Measurements from ENCODE around the gene ARMC7.

ARMC7 gene

GRCh38 chr17:75077072-75077495 is 32.7 kb upstream of the ARMC7 start:
- WGBS (ENCODE audit: insufficient coverage), result 26% methylated on average over 25 of the region's 30 CpGs
- CTCF ChIA-PET, result interaction anchor here (0.9 to 9.2 kb wide), 9 partner anchors 8 to 93 kb away, joined by 3 to 107 read pairs (median 6); partner anchors contain the start of genes NT5C and SLC16A5
- POLR2A ChIA-PET, result interaction anchor here (1.0 to 1.7 kb wide), 2 partner anchors 11 to 21 kb away, joined by 3 to 7 read pairs; partner anchors contain the start of gene SLC16A5

GRCh38 chr17:75077496-75078283 is 32.1 kb upstream of the ARMC7 start:
- ChIA-PET CTCF (interaction anchor here (0.9 to 9.2 kb wide), 18 partner anchors 8 to 151 kb away, joined by 3 to 107 read pairs (median 4); partner anchors contain the start of genes NT5C and SLC16A5), POLR2A (interaction anchor here (1.7 kb wide), 1 partner anchor 10 kb away, joined by 7 read pairs; the partner anchor contains the start of gene SLC16A5)
- Histone ChIP-seq H3K27me3 (replicated peaks in 2 of 5; ENCODE audit: control insufficient read depth in 4 of 5, insufficient read depth in 5 of 5, low read length in 4 of 5) (no peaks in the 10 kb centered on the region), H3K4me1 (ENCODE audit: control extremely low read depth in 1 of 4, control insufficient read depth in 4 of 4, insufficient read depth in 4 of 4, low read length in 3 of 4) (peaks cover 0 to 20% (median 9%) of the 10 kb centered on the region in 4 experiments), H3K9me3 (ENCODE audit: control extremely low read depth in 1 of 5, control insufficient read depth in 4 of 5, insufficient read depth in 2 of 5, low read depth in 1 of 5, low read length in 4 of 5) (no peaks in the 10 kb centered on the region), H3K27ac (ENCODE audit: insufficient read depth in 1 of 2, low read depth in 1 of 2, low read length in 2 of 2, poor library complexity in 1 of 2, severe bottlenecking in 2 of 2) (no peak overlapping the region), H3K4me3 (ENCODE audit: control insufficient read depth in 1 of 7, extremely low read depth in 1 of 7, insufficient read depth in 4 of 7, low read depth in 2 of 7, low read length in 6 of 7) (peak overlapping the region in 6 of 7 experiments; percentile 19 to 75 (median 59)), H3K36me3 (ENCODE audit: control insufficient read depth in 4 of 4, insufficient read depth in 4 of 4, low read length in 3 of 4) (no peaks in the 10 kb centered on the region)
- WGBS (ENCODE audit: insufficient coverage), result 7% methylated on average over 44 of the region's 53 CpGs
- DNase-seq, result peak; percentile 47 to 82 (median 72)

More at GRCh38 chr17:75077072-75077495, 32.7 kb upstream of the ARMC7 start:
- H3K36me3 ChIP-seq (ENCODE audit: control insufficient read depth in 4 of 4, insufficient read depth in 4 of 4, low read length in 3 of 4), result no peaks in the 10 kb centered on the region
- H3K27ac ChIP-seq (ENCODE audit: insufficient read depth in 1 of 2, low read depth in 1 of 2, low read length in 2 of 2, poor library complexity in 1 of 2, severe bottlenecking in 2 of 2), result no peak overlapping the region
- DNase-seq, result no peak
- peaks cover 0 to 20% (median 9%) of the 10 kb centered on the region in 4 experiments for H3K4me1 ChIP-seq (ENCODE audit: control extremely low read depth in 1 of 4, control insufficient read depth in 4 of 4, insufficient read depth in 4 of 4, low read length in 3 of 4)
- no peaks in the 10 kb centered on the region for H3K9me3 ChIP-seq (ENCODE audit: control extremely low read depth in 1 of 5, control insufficient read depth in 4 of 5, insufficient read depth in 2 of 5, low read depth in 1 of 5, low read length in 4 of 5)
- H3K27me3 ChIP-seq (replicated peaks in 2 of 5; ENCODE audit: control insufficient read depth in 4 of 5, insufficient read depth in 5 of 5, low read length in 4 of 5), result no peaks in the 10 kb centered on the region
- H3K4me3 ChIP-seq (ENCODE audit: control insufficient read depth in 1 of 7, extremely low read depth in 1 of 7, insufficient read depth in 4 of 7, low read depth in 2 of 7, low read length in 6 of 7), result peak overlapping the region in 5 of 7 experiments; percentile 19 to 75 (median 67)

- Histone ChIP-seq H3K27me3 (replicated peaks in 2 of 5; ENCODE audit: control insufficient read depth in 4 of 5, insufficient read depth in 5 of 5, low read length in 4 of 5) (no peaks in the 10 kb centered on the region), H3K4me3 (ENCODE audit: control insufficient read depth in 1 of 7, extremely low read depth in 1 of 7, insufficient read depth in 4 of 7, low read depth in 2 of 7, low read length in 6 of 7) (no peak overlapping the region), H3K4me1 (ENCODE audit: control extremely low read depth in 1 of 4, control insufficient read depth in 4 of 4, insufficient read depth in 4 of 4, low read length in 3 of 4) (peaks cover 0 to 20% (median 9%) of the 10 kb centered on the region in 4 experiments), H3K36me3 (ENCODE audit: control insufficient read depth in 4 of 4, insufficient read depth in 4 of 4, low read length in 3 of 4) (no peaks in the 10 kb centered on the region), H3K27ac (ENCODE audit: insufficient read depth in 1 of 2, low read depth in 1 of 2, low read length in 2 of 2, poor library complexity in 1 of 2, severe bottlenecking in 2 of 2) (no peak overlapping the region), H3K9me3 (ENCODE audit: control extremely low read depth in 1 of 5, control insufficient read depth in 4 of 5, insufficient read depth in 2 of 5, low read depth in 1 of 5, low read length in 4 of 5) (no peaks in the 10 kb centered on the region)
- DNase-seq, result no peak
- CTCF ChIA-PET, result interaction anchor here (0.9 to 6.9 kb wide), 13 partner anchors 9 to 151 kb away, joined by 3 to 43 read pairs (median 4); partner anchors contain the start of genes NT5C and SLC16A5
- 84% methylated on average over 12 of the region's 17 CpGs for WGBS (ENCODE audit: insufficient coverage)
- POLR2A ChIA-PET, result interaction anchor here (1.2 to 1.7 kb wide), 2 partner anchors 10 to 36 kb away, joined by 3 to 7 read pairs; partner anchors contain the start of gene SLC16A5
These were observed 31.3 kb upstream of the ARMC7 start for GRCh38 chr17:75078284-75079022.

- 81% methylated on average over 7 of the region's 8 CpGs for WGBS (ENCODE audit: insufficient coverage)
- ChIA-PET POLR2A (interaction anchor here (1.2 kb wide), 1 partner anchor 35 kb away, joined by 3 read pairs; no protein-coding TSS in a partner anchor), CTCF (interaction anchor here (0.9 to 6.9 kb wide), 10 partner anchors 9 to 150 kb away, joined by 3 to 43 read pairs (median 5); partner anchors contain the start of genes NT5C and SLC16A5)
- Histone ChIP-seq H3K4me3 (ENCODE audit: control insufficient read depth in 1 of 7, extremely low read depth in 1 of 7, insufficient read depth in 4 of 7, low read depth in 2 of 7, low read length in 6 of 7) (no peak overlapping the region), H3K4me1 (ENCODE audit: control extremely low read depth in 1 of 4, control insufficient read depth in 4 of 4, insufficient read depth in 4 of 4, low read length in 3 of 4) (peaks cover 0 to 20% (median 9%) of the 10 kb centered on the region in 4 experiments), H3K9me3 (ENCODE audit: control extremely low read depth in 1 of 5, control insufficient read depth in 4 of 5, insufficient read depth in 2 of 5, low read depth in 1 of 5, low read length in 4 of 5) (no peaks in the 10 kb centered on the region), H3K27me3 (replicated peaks in 2 of 5; ENCODE audit: control insufficient read depth in 4 of 5, insufficient read depth in 5 of 5, low read length in 4 of 5) (no peaks in the 10 kb centered on the region), H3K27ac (ENCODE audit: insufficient read depth in 1 of 2, low read depth in 1 of 2, low read length in 2 of 2, poor library complexity in 1 of 2, severe bottlenecking in 2 of 2) (no peak overlapping the region), H3K36me3 (ENCODE audit: control insufficient read depth in 4 of 4, insufficient read depth in 4 of 4, low read length in 3 of 4) (no peaks in the 10 kb centered on the region)
- no peak for DNase-seq
These were observed 30.8 kb upstream of the ARMC7 start for GRCh38 chr17:75079023-75079373.

- Histone ChIP-seq H3K27me3 (replicated peaks in 2 of 5; ENCODE audit: control insufficient read depth in 4 of 5, insufficient read depth in 5 of 5, low read length in 4 of 5) (no peaks in the 10 kb centered on the region), H3K36me3 (ENCODE audit: control insufficient read depth in 4 of 4, insufficient read depth in 4 of 4, low read length in 3 of 4) (no peaks in the 10 kb centered on the region), H3K27ac (ENCODE audit: insufficient read depth in 1 of 2, low read depth in 1 of 2, low read length in 2 of 2, poor library complexity in 1 of 2, severe bottlenecking in 2 of 2) (no peak overlapping the region), H3K9me3 (ENCODE audit: control extremely low read depth in 1 of 5, control insufficient read depth in 4 of 5, insufficient read depth in 2 of 5, low read depth in 1 of 5, low read length in 4 of 5) (no peaks in the 10 kb centered on the region), H3K4me3 (ENCODE audit: control insufficient read depth in 1 of 7, extremely low read depth in 1 of 7, insufficient read depth in 4 of 7, low read depth in 2 of 7, low read length in 6 of 7) (no peak overlapping the region), H3K4me1 (ENCODE audit: control extremely low read depth in 1 of 4, control insufficient read depth in 4 of 4, insufficient read depth in 4 of 4, low read length in 3 of 4) (peaks cover 0 to 19% (median 12%) of the 10 kb centered on the region in 4 experiments)
- ChIA-PET CTCF (interaction anchor here (0.6 to 5.2 kb wide), 7 partner anchors 7 to 108 kb away, joined by 3 to 28 read pairs (median 9); no protein-coding TSS in a partner anchor), POLR2A (interaction anchor here (0.6 kb wide), 1 partner anchor 50 kb away, joined by 6 read pairs; no protein-coding TSS in a partner anchor)
- 92% methylated on average over 12 of the region's 13 CpGs for WGBS (ENCODE audit: insufficient coverage)
- no peak for DNase-seq
These were observed 27.9 kb upstream of the ARMC7 start for GRCh38 chr17:75081611-75082540.

GRCh38 chr17:75082683-75083082 is 27.1 kb upstream of the ARMC7 start:
- Histone ChIP-seq H3K36me3 (ENCODE audit: control insufficient read depth in 4 of 4, insufficient read depth in 4 of 4, low read length in 3 of 4) (no peaks in the 10 kb centered on the region), H3K4me3 (ENCODE audit: control insufficient read depth in 1 of 7, extremely low read depth in 1 of 7, insufficient read depth in 4 of 7, low read depth in 2 of 7, low read length in 6 of 7) (no peak overlapping the region), H3K4me1 (ENCODE audit: control extremely low read depth in 1 of 4, control insufficient read depth in 4 of 4, insufficient read depth in 4 of 4, low read length in 3 of 4) (peaks cover 0 to 16% (median 13%) of the 10 kb centered on the region in 4 experiments), H3K27ac (ENCODE audit: insufficient read depth in 1 of 2, low read depth in 1 of 2, low read length in 2 of 2, poor library complexity in 1 of 2, severe bottlenecking in 2 of 2) (no peak overlapping the region), H3K9me3 (ENCODE audit: control extremely low read depth in 1 of 5, control insufficient read depth in 4 of 5, insufficient read depth in 2 of 5, low read depth in 1 of 5, low read length in 4 of 5) (no peaks in the 10 kb centered on the region), H3K27me3 (replicated peaks in 2 of 5; ENCODE audit: control insufficient read depth in 4 of 5, insufficient read depth in 5 of 5, low read length in 4 of 5) (no peaks in the 10 kb centered on the region)
- no peak for DNase-seq
- WGBS (ENCODE audit: insufficient coverage), result 93% methylated on average over 4 of the region's 6 CpGs
- ChIA-PET CTCF (interaction anchor here (2.4 to 5.2 kb wide), 2 partner anchors 23 to 31 kb away, joined by 11 to 28 read pairs; no protein-coding TSS in a partner anchor), POLR2A (no interaction called here)

All from common myeloid progenitor, CD34-positive (primary cell).